Mesendoderm (in vitro differentiated cells): ENCODE results near the gene RASSF4.

Experiments used
- DNase-seq: peaks from one replicate; pipeline ENCODE4 v3.0.0; 2013
- H2AK5ac ChIP-seq: 2 replicates; pipeline ENCODE4 v1.6.1; 2013; ENCODE audit warnings: low read length, inconsistent platforms
- H2BK120ac ChIP-seq: 2 replicates; pipeline ENCODE4 v1.6.1; 2013; ENCODE audit warnings: low read depth, mild to moderate bottlenecking, low read length, moderate library complexity, mixed read lengths
- H2BK15ac ChIP-seq: replicated peaks from 2 replicates; pipeline ENCODE4 v1.6.1; 2013; ENCODE audit warnings: low read depth, mild to moderate bottlenecking, moderate library complexity
- H2BK5ac ChIP-seq: 2 replicates; pipeline ENCODE4 v1.6.1; 2013; ENCODE audit warnings: low read length, inconsistent platforms
- H3K18ac ChIP-seq: 2 replicates; pipeline ENCODE4 v1.6.1; 2013; ENCODE audit warnings: mild to moderate bottlenecking, low read length, mixed read lengths
- H3K23ac ChIP-seq: one replicate; pipeline ENCODE4 v1.6.1; 2013; ENCODE audit warnings: low read length
- H3K27ac ChIP-seq: 2 replicates; pipeline ENCODE4 v1.5.1; 2013; ENCODE audit warnings: low read depth, mild to moderate bottlenecking, inconsistent platforms, low read length, moderate library complexity
- H3K27me3 ChIP-seq: 2 replicates; pipeline ENCODE4 v1.6.1; 2013; ENCODE audit warnings: low read length, control low read depth, mild to moderate bottlenecking, inconsistent platforms; ENCODE audit not compliant: insufficient read depth, poor library complexity
- H3K36me3 ChIP-seq: 2 replicates; pipeline ENCODE4 v1.6.1; 2013; ENCODE audit warnings: low read length, inconsistent platforms; ENCODE audit not compliant: control insufficient read depth, insufficient read depth
- H3K4ac ChIP-seq: one replicate; pipeline ENCODE4 v1.6.1; 2013; ENCODE audit warnings: low read depth, mild to moderate bottlenecking, low read length, moderate library complexity
- H3K4me1 ChIP-seq: 2 replicates; pipeline ENCODE4 v1.6.1; 2013; ENCODE audit warnings: low read depth, low read length, inconsistent platforms; ENCODE audit not compliant: control insufficient read depth
- H3K4me2 ChIP-seq: 2 replicates; pipeline ENCODE4 v1.6.1; 2013; ENCODE audit warnings: low read length
- H3K4me3 ChIP-seq: 2 replicates; pipeline ENCODE4 v1.5.1; 2013; ENCODE audit warnings: mild to moderate bottlenecking, low read length
- H3K56ac ChIP-seq: one replicate; pipeline ENCODE4 v1.6.1; 2013; ENCODE audit warnings: low read length
- H3K79me1 ChIP-seq: 2 replicates; pipeline ENCODE4 v1.6.1; 2013; ENCODE audit warnings: low read length, inconsistent platforms
- H3K79me2 ChIP-seq: 2 replicates; pipeline ENCODE4 v1.6.1; 2013; ENCODE audit warnings: mild to moderate bottlenecking, low read length; ENCODE audit not compliant: control insufficient read depth, insufficient read depth
- H3K9ac ChIP-seq: 2 replicates; pipeline ENCODE4 v1.6.1; 2013; ENCODE audit warnings: low read length, inconsistent platforms
- H4K5ac ChIP-seq: one replicate; pipeline ENCODE4 v1.6.1; 2013; ENCODE audit warnings: low read length
- H4K8ac ChIP-seq: one replicate; pipeline ENCODE4 v1.6.1; 2013; ENCODE audit warnings: low read depth, mild to moderate bottlenecking, control low read depth, low read length, moderate library complexity
- WGBS: extraction: QIAGEN DNeasy Blood & Tissue Kit; methylation state at CpG from one replicate; pipeline ENCODE4 v1.1.7; 2013; ENCODE audit warnings: low lambda C conversion rate, missing lambda C conversion rate; ENCODE audit not compliant: insufficient coverage; ENCODE audit errors: extremely low coverage; 5-methylcytosine and 5-hydroxymethylcytosine counted together

Gene RASSF4

GRCh38 chr10:44933451-44934321, 25.9 kb upstream of the RASSF4 start:
- Histone ChIP-seq H3K27ac (no peak overlapping the region), H3K56ac (no peak overlapping the region), H3K4me2 (no peak overlapping the region), H2AK5ac (no peak overlapping the region), H3K27me3 (no peaks in the 10 kb centered on the region), H3K4me3 (no peak overlapping the region), H3K4ac (no peak overlapping the region), H2BK5ac (no peak overlapping the region), H3K9ac (no peak overlapping the region), H2BK120ac (no peak overlapping the region), H2BK15ac (no peak overlapping the region), H3K79me1 (no peaks in the 10 kb centered on the region), H3K23ac (no peak overlapping the region), H3K4me1 (no peaks in the 10 kb centered on the region), H3K36me3 (no peaks in the 10 kb centered on the region), H4K5ac (no peak overlapping the region), H3K79me2 (no peaks in the 10 kb centered on the region), H3K18ac (no peak overlapping the region), H4K8ac (no peak overlapping the region)
- no peak for DNase-seq
- WGBS: no CpG with 5 or more reads among the region's 9 CpGs

GRCh38 chr10:44934416-44935200, 25.0 kb upstream of the RASSF4 start:
- no CpG with 5 or more reads among the region's 18 CpGs for WGBS
- H2BK15ac ChIP-seq: no peak overlapping the region
- DNase-seq: no peak
- H3K4ac ChIP-seq: no peak overlapping the region
- H3K27ac ChIP-seq: no peak overlapping the region
- no peak overlapping the region for H3K4me3 ChIP-seq
- H3K56ac ChIP-seq: no peak overlapping the region
- H4K5ac ChIP-seq: no peak overlapping the region
- no peak overlapping the region for H3K4me2 ChIP-seq
- no peak overlapping the region for H3K23ac ChIP-seq
- H3K9ac ChIP-seq: no peak overlapping the region
- H3K4me1 ChIP-seq: no peaks in the 10 kb centered on the region
- no peaks in the 10 kb centered on the region for H3K27me3 ChIP-seq
- H3K79me1 ChIP-seq: no peaks in the 10 kb centered on the region
- H4K8ac ChIP-seq: no peak overlapping the region
- no peaks in the 10 kb centered on the region for H3K79me2 ChIP-seq
- no peak overlapping the region for H2BK120ac ChIP-seq
- no peak overlapping the region for H2BK5ac ChIP-seq
- no peak overlapping the region for H2AK5ac ChIP-seq
- H3K18ac ChIP-seq: no peak overlapping the region
- H3K36me3 ChIP-seq: no peaks in the 10 kb centered on the region

DNA sequence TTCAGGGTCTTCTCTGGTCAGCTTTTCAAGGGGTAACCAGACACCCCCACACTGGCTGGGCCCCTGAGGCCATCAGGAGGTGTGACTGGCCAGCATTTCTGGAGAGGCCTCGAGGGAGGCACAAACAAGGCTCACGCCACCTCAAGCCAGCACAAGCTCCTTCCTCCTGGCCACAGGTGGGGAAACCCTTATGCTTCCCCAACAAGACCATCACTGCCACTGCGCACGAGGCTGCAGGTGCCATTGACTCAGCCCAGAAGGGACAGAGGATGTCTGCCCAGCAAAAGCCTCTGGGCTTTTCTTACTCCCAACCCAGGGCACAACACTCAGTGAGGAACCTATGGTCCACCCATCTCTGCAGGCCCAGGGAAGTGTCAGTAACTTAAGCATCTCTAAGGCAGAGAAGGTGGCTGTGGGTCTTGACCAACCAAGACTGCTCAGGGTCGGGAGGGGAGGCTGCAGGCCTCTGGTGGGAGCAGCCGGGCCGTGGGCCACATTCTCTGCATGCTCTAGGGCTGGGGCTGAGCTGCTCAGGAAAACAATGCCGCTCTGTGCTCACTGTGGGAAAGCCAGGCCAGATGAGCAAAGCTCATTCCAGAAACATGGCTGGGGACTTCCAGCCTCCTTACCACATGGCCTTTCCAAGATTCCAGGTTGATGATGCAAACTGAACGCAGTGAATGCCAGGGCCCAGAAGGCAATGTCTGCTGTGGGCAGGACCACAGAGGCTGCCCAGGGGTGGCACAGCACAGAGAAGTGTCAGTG, 24.2 kb upstream of the RASSF4 start:
- no peak overlapping the region for H2BK120ac ChIP-seq
- no peak overlapping the region for H3K4me3 ChIP-seq
- no peak overlapping the region for H2AK5ac ChIP-seq
- peak; percentile 83 for DNase-seq
- no peaks in the 10 kb centered on the region for H3K79me1 ChIP-seq
- no peak overlapping the region for H3K23ac ChIP-seq
- no peak overlapping the region for H3K18ac ChIP-seq
- H3K27me3 ChIP-seq: no peaks in the 10 kb centered on the region
- H3K27ac ChIP-seq: no peak overlapping the region
- H2BK15ac ChIP-seq: no peak overlapping the region
- H3K79me2 ChIP-seq: no peaks in the 10 kb centered on the region
- no peak overlapping the region for H4K5ac ChIP-seq
- H3K4me1 ChIP-seq: no peaks in the 10 kb centered on the region
- no peak overlapping the region for H2BK5ac ChIP-seq
- no peak overlapping the region for H3K9ac ChIP-seq
- H4K8ac ChIP-seq: no peak overlapping the region
- no peak overlapping the region for H3K4me2 ChIP-seq
- H3K56ac ChIP-seq: no peak overlapping the region
- no peaks in the 10 kb centered on the region for H3K36me3 ChIP-seq
- no CpG with 5 or more reads among the region's 9 CpGs for WGBS
- no peak overlapping the region for H3K4ac ChIP-seq

- Histone ChIP-seq H4K8ac (no peak overlapping the region), H3K4me1 (no peaks in the 10 kb centered on the region), H3K79me1 (no peaks in the 10 kb centered on the region), H2AK5ac (no peak overlapping the region), H3K9ac (no peak overlapping the region), H3K56ac (no peak overlapping the region), H3K4me3 (no peak overlapping the region), H3K18ac (no peak overlapping the region), H3K27me3 (no peaks in the 10 kb centered on the region), H2BK5ac (no peak overlapping the region), H3K79me2 (no peaks in the 10 kb centered on the region), H3K4ac (no peak overlapping the region), H3K27ac (no peak overlapping the region), H4K5ac (no peak overlapping the region), H3K36me3 (no peaks in the 10 kb centered on the region), H3K23ac (no peak overlapping the region), H2BK15ac (no peak overlapping the region), H3K4me2 (no peak overlapping the region), H2BK120ac (no peak overlapping the region)
- DNase-seq: no peak
- no CpG with 5 or more reads among the region's 3 CpGs for WGBS
These were observed 23.7 kb upstream of the RASSF4 start for GRCh38 chr10:44935966-44936295.

GRCh38 chr10:44936314-44936975, 23.2 kb upstream of the RASSF4 start:
- H3K4me3 ChIP-seq: no peak overlapping the region
- no peak overlapping the region for H3K9ac ChIP-seq
- no peak overlapping the region for H3K4me2 ChIP-seq
- no peak overlapping the region for H2BK15ac ChIP-seq
- H3K4ac ChIP-seq: no peak overlapping the region
- H3K56ac ChIP-seq: no peak overlapping the region
- WGBS: no CpG with 5 or more reads among the region's 7 CpGs
- no peak overlapping the region for H3K27ac ChIP-seq
- H4K8ac ChIP-seq: no peak overlapping the region
- no peak overlapping the region for H4K5ac ChIP-seq
- H2BK5ac ChIP-seq: no peak overlapping the region
- no peaks in the 10 kb centered on the region for H3K36me3 ChIP-seq
- H3K79me2 ChIP-seq: no peaks in the 10 kb centered on the region
- H3K23ac ChIP-seq: no peak overlapping the region
- no peaks in the 10 kb centered on the region for H3K4me1 ChIP-seq
- H2AK5ac ChIP-seq: no peak overlapping the region
- peak; percentile 63 for DNase-seq
- no peak overlapping the region for H2BK120ac ChIP-seq
- H3K27me3 ChIP-seq: no peaks in the 10 kb centered on the region
- H3K79me1 ChIP-seq: no peaks in the 10 kb centered on the region
- no peak overlapping the region for H3K18ac ChIP-seq
